CD14-positive monocyte (primary cell): ENCODE results near the gene PTPN12. TPM values are rescaled to one million over a fixed set of nuclear protein-coding genes. Genes with fewer than 3 reads are reported as not detected.

Experiments
- DNase-seq, 3 donors: peaks; one replicate each; pipeline ENCODE4 v3.0.0-alpha.2; 2011 to 2022
- H2AFZ ChIP-seq: 2 replicates; pipeline ENCODE4 v1.6.0; 2012; ENCODE audit warnings: mild to moderate bottlenecking, low read depth, low read length, inconsistent platforms; ENCODE audit not compliant: insufficient read depth, poor library complexity, severe bottlenecking
- H3K27ac ChIP-seq, 2 donors: 1 replicate in 1 of 2; 2 replicates in 1 of 2; pipeline ENCODE4 v1.5.1; 2012 to 2013; ENCODE audit warnings: low read length in 2 of 2, control low read depth in 1 of 2, inconsistent platforms in 1 of 2, low read depth in 1 of 2, mild to moderate bottlenecking in 1 of 2
- H3K27me3 ChIP-seq, 2 donors: one replicate each; pipeline versions ENCODE4 v1.6.0 to v1.6.1; 2011 to 2013; ENCODE audit warnings: low read length in 2 of 2; ENCODE audit not compliant: control insufficient read depth in 2 of 2, insufficient read depth in 2 of 2
- H3K36me3 ChIP-seq, 2 donors: replicated peaks in 1 of 2; 1 replicate in 1 of 2; 2 replicates in 1 of 2; pipeline versions ENCODE4 v1.5.1 to v1.6.1; 2012 to 2013; ENCODE audit warnings: low read length in 2 of 2, control low read depth in 1 of 2, inconsistent platforms in 1 of 2, mild to moderate bottlenecking in 1 of 2; ENCODE audit not compliant: insufficient read depth in 2 of 2, control insufficient read depth in 1 of 2
- H3K4me1 ChIP-seq, 2 donors: 1 replicate in 1 of 2; 2 replicates in 1 of 2; pipeline versions ENCODE4 v1.5.1 to v1.6.1; 2012 to 2013; ENCODE audit warnings: low read length in 2 of 2, control low read depth in 1 of 2, inconsistent platforms in 1 of 2, mild to moderate bottlenecking in 1 of 2, moderate library complexity in 1 of 2; ENCODE audit not compliant: insufficient read depth in 2 of 2, control insufficient read depth in 1 of 2
- H3K4me2 ChIP-seq: replicated peaks from 2 replicates; pipeline ENCODE3; 2012; ENCODE audit warnings: low read length, moderate library complexity, mild to moderate bottlenecking; ENCODE audit not compliant: poor library complexity, severe bottlenecking; ENCODE audit errors: extremely low read depth
- H3K4me3 ChIP-seq, 3 experiments: fragments of 200-600 bp in 1 of 3; sonication (generic) in 1 of 3; replicated peaks in 1 of 3; 1 replicate in 2 of 3; 2 replicates in 1 of 3; pipeline ENCODE4 v1.5.1; 2011 to 2013; ENCODE audit warnings: low read length in 3 of 3, mild to moderate bottlenecking in 3 of 3, control low read depth in 2 of 3, low read depth in 2 of 3, inconsistent platforms in 1 of 3, moderate library complexity in 1 of 3
- H3K79me2 ChIP-seq: 2 replicates; pipeline ENCODE4 v1.6.0; 2012; ENCODE audit warnings: mild to moderate bottlenecking, control low read depth, inconsistent platforms, low read length, moderate library complexity; ENCODE audit not compliant: insufficient read depth
- H3K9ac ChIP-seq: 2 replicates; pipeline ENCODE4 v1.6.0; 2017; ENCODE audit warnings: low read length, mild to moderate bottlenecking; ENCODE audit not compliant: insufficient read depth, poor library complexity, severe bottlenecking
- H3K9me3 ChIP-seq, 2 donors: replicated peaks in 1 of 2; 1 replicate in 1 of 2; 2 replicates in 1 of 2; pipeline versions ENCODE4 v1.5.1 to v1.6.1; 2012 to 2013; ENCODE audit warnings: low read length in 2 of 2, control low read depth in 1 of 2; ENCODE audit not compliant: control insufficient read depth in 1 of 2, insufficient read depth in 1 of 2
- H4K20me1 ChIP-seq: 2 replicates; pipeline ENCODE4 v1.6.0; 2012; ENCODE audit warnings: mild to moderate bottlenecking, low read length, control low read depth, moderate library complexity; ENCODE audit not compliant: insufficient read depth
- H3K27ac Mint-ChIP-seq, 7 donors: one replicate each; pipeline ENCODE4 v1.8.0; 2020; ENCODE audit warnings: mild to moderate bottlenecking in 7 of 7, mixed read lengths in 7 of 7, moderate library complexity in 6 of 7, inconsistent platforms in 2 of 7
- H3K27me3 Mint-ChIP-seq, 3 donors: one replicate each; pipeline ENCODE4 v1.8.0; 2021 to 2022; ENCODE audit warnings: low read depth in 3 of 3, mild to moderate bottlenecking in 3 of 3, mixed read lengths in 3 of 3, moderate library complexity in 3 of 3, inconsistent platforms in 1 of 3
- H3K36me3 Mint-ChIP-seq, 2 donors: one replicate each; pipeline ENCODE4 v1.8.0; 2020; ENCODE audit warnings: mixed read lengths in 2 of 2, inconsistent platforms in 1 of 2, mild to moderate bottlenecking in 1 of 2
- H3K4me1 Mint-ChIP-seq: one replicate; pipeline ENCODE4 v1.8.0; 2020; ENCODE audit warnings: mild to moderate bottlenecking, mixed read lengths
- H3K4me3 Mint-ChIP-seq, 2 donors: one replicate each; pipeline ENCODE4 v1.8.0; 2020; ENCODE audit warnings: mild to moderate bottlenecking in 2 of 2, mixed read lengths in 2 of 2, moderate library complexity in 1 of 2
- H3K9me3 Mint-ChIP-seq, 7 donors: one replicate each; pipeline ENCODE4 v1.8.0; 2020 to 2022; ENCODE audit warnings: mixed read lengths in 7 of 7, mild to moderate bottlenecking in 6 of 7, moderate library complexity in 6 of 7, inconsistent platforms in 2 of 7
- WGBS: methylation state at CpG from one replicate; pipeline ENCODE4 v1.1.5; 2013; ENCODE audit warnings: missing lambda C conversion rate; ENCODE audit not compliant: insufficient coverage; 5-methylcytosine and 5-hydroxymethylcytosine counted together
- intact Hi-C, 2 donors: fragments of 100-400 bp; cut with micrococcal nuclease; formaldehyde crosslinking; loops; one replicate each; pipeline versions ENCODE4 v1.15.0 to v1.15.1; 2023
- polyA plus RNA-seq, 3 donors: library from polyadenylated mRNA; depleted of rRNA in 1 of 3; unstranded in 2 of 3; stranded (reverse) in 1 of 3; fragments of 300-500 nt in 2 of 3; fragments of >200 nt in 1 of 3; fragmentation: Illumina TruSeq in 2 of 3; gene quantifications; 1 replicate in 2 of 3; 2 replicates in 1 of 3; pipeline ENCODE4 v1.2.3, GENCODE V29; 2012 to 2021
- TF ChIP-seq, protein P1 (sequence below): fragments of 200-600 bp; IDR thresholded peaks from one replicate; pipeline ENCODE4 v1.8.0; 2022; ENCODE audit warnings: antibody characterized with exemption, mild to moderate bottlenecking

Gene PTPN12
- polyA plus RNA-seq, 3 donors = 6.6 to 36.7 (median 11.8) TPM

- peaks cover 0 to 3% (median 0%) of the 10 kb centered on the region in 7 donors for H3K9me3 Mint-ChIP-seq
- H3K9ac ChIP-seq = peak overlapping the region; percentile 4
- peak in 2 of 3 donors; percentile 57 to 69 for DNase-seq
- no peaks in the 10 kb centered on the region for H3K27me3 Mint-ChIP-seq
- H2AFZ ChIP-seq = peak overlapping the region; percentile 51
- TF ChIP-seq, protein P1, sequence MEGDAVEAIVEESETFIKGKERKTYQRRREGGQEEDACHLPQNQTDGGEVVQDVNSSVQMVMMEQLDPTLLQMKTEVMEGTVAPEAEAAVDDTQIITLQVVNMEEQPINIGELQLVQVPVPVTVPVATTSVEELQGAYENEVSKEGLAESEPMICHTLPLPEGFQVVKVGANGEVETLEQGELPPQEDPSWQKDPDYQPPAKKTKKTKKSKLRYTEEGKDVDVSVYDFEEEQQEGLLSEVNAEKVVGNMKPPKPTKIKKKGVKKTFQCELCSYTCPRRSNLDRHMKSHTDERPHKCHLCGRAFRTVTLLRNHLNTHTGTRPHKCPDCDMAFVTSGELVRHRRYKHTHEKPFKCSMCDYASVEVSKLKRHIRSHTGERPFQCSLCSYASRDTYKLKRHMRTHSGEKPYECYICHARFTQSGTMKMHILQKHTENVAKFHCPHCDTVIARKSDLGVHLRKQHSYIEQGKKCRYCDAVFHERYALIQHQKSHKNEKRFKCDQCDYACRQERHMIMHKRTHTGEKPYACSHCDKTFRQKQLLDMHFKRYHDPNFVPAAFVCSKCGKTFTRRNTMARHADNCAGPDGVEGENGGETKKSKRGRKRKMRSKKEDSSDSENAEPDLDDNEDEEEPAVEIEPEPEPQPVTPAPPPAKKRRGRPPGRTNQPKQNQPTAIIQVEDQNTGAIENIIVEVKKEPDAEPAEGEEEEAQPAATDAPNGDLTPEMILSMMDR = no peak
- no peaks in the 10 kb centered on the region for H4K20me1 ChIP-seq
- no peaks in the 10 kb centered on the region for H3K79me2 ChIP-seq
- intact Hi-C loops = no loop called here
- no peaks in the 10 kb centered on the region for H3K27me3 ChIP-seq
- peaks cover 12% of the 10 kb centered on the region for H3K4me1 Mint-ChIP-seq
- peak overlapping the region in 2 of 3 experiments; percentile 1 to 29 for H3K4me3 ChIP-seq
- no peaks in the 10 kb centered on the region for H3K9me3 ChIP-seq
- H3K4me3 Mint-ChIP-seq = peak overlapping the region; percentile 47 to 73
- H3K36me3 Mint-ChIP-seq = no peaks in the 10 kb centered on the region
- peak overlapping the region in 1 of 2 donors; percentile 66 for H3K27ac ChIP-seq
- peaks cover 13 to 15% of the 10 kb centered on the region in 2 donors for H3K4me1 ChIP-seq
- WGBS = no CpG with 5 or more reads among the region's 1 CpG
- H3K4me2 ChIP-seq = peak overlapping the region; percentile 47
- peak overlapping the region; percentile 88 to 97 (median 93) for H3K27ac Mint-ChIP-seq
- H3K36me3 ChIP-seq = no peaks in the 10 kb centered on the region
Measured at GRCh38 chr7:77501192-77501515, 35.9 kb upstream of the PTPN12 start.

DNA sequence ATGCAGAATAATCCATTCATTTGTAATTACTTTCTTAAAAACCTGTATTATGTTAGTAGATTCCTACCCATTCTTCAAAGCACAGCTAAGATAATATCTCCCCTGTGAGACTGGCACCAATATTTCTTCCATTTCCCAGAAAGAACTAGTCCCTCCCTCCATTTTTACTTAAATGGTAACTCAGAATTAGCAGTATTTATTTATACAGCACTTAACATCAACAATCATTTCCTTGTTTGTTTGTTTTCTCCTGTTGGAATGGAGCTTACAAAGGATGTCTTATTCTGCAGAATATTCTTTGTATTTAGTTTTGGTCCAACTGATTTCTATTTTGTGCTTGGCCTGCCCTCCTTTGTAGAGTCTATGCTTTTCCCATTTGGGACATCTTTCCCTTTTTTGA is 32.1 kb upstream of the PTPN12 start:
- no peaks in the 10 kb centered on the region for H4K20me1 ChIP-seq
- peaks cover 0 to 9% (median 2%) of the 10 kb centered on the region in 7 donors for H3K9me3 Mint-ChIP-seq
- H3K4me2 ChIP-seq = no peak overlapping the region
- H3K4me3 Mint-ChIP-seq = no peak overlapping the region
- no peak overlapping the region for H2AFZ ChIP-seq
- H3K27me3 ChIP-seq = no peaks in the 10 kb centered on the region
- no peak for DNase-seq
- peaks cover 13 to 15% of the 10 kb centered on the region in 2 donors for H3K4me1 ChIP-seq
- no peak overlapping the region for H3K4me3 ChIP-seq
- no peak overlapping the region for H3K27ac ChIP-seq
- H3K36me3 Mint-ChIP-seq = no peaks in the 10 kb centered on the region
- intact Hi-C loops = no loop called here
- peaks cover 12% of the 10 kb centered on the region for H3K4me1 Mint-ChIP-seq
- H3K36me3 ChIP-seq = no peaks in the 10 kb centered on the region
- no peak overlapping the region for H3K9ac ChIP-seq
- no peaks in the 10 kb centered on the region for H3K79me2 ChIP-seq
- TF ChIP-seq, protein P1 = no peak
- H3K9me3 ChIP-seq = no peaks in the 10 kb centered on the region
- no peaks in the 10 kb centered on the region for H3K27me3 Mint-ChIP-seq
- H3K27ac Mint-ChIP-seq = no peak overlapping the region
